Mesothelial cell of epicardium (in vitro differentiated cells): ENCODE measurements around the gene PRKN. TPM values are rescaled to one million over a fixed set of nuclear protein-coding genes. Genes with fewer than 3 reads are reported as not detected.

Experiments used
- DNase-seq, 2 experiments: peaks; one replicate each; pipeline ENCODE4 v3.0.0; 2021; ENCODE audit warnings: low spot score in 2 of 2; ENCODE audit not compliant: unreplicated experiment in 2 of 2
- H3K27ac Mint-ChIP-seq: 2 replicates; pipeline ENCODE4 v1.8.0; 2021; ENCODE audit warnings: mixed read lengths
- H3K27me3 Mint-ChIP-seq: 2 replicates; pipeline ENCODE4 v1.8.0; 2021; ENCODE audit warnings: low read depth, mixed read lengths
- H3K36me3 Mint-ChIP-seq: 2 replicates; pipeline ENCODE4 v1.8.0; 2021; ENCODE audit warnings: mixed read lengths
- H3K4me1 Mint-ChIP-seq: 2 replicates; pipeline ENCODE4 v1.8.0; 2021; ENCODE audit warnings: mixed read lengths
- H3K4me3 Mint-ChIP-seq: 2 replicates; pipeline ENCODE4 v1.8.0; 2021; ENCODE audit warnings: mild to moderate bottlenecking, moderate library complexity, mixed read lengths
- H3K9me3 Mint-ChIP-seq: 2 replicates; pipeline ENCODE4 v1.8.0; 2021; ENCODE audit warnings: mixed read lengths
- total RNA-seq: library from RNA; stranded (reverse); gene quantifications from 3 replicates; pipeline ENCODE4 v1.2.1, GENCODE V29; 2021
- TF ChIP-seq, protein P1 (sequence below): fragments of 200-600 bp; sonication (generic); IDR thresholded peaks from one replicate; pipeline ENCODE4 v1.5.0; 2021; ENCODE audit warnings: antibody characterized with exemption; ENCODE audit not compliant: unreplicated experiment

PRKN gene
- total RNA-seq, 1 donor from 2014 or later, result 7.6 TPM

DNA sequence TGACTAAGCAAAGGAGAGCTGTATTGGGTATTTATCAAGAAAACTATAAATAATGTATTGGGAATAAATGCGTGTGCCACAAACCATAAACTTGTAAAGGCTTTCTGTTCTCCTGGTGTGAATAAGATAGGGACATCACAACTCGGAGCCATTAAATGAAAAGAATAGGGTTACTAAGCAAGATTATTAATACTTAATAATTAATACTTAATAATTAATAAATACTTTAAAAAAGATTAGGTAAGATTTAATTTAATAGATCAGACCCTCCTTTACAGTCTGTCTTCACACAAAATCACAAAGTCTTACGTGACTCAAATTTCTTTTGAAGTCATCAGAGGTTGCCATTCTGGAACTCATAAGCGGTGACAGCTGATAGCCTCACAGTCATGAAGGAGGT lies 648.9 kb downstream of the PRKN start:
- Mint-ChIP-seq H3K36me3 (no peaks in the 10 kb centered on the region), H3K27ac (no peak overlapping the region), H3K4me1 (no peaks in the 10 kb centered on the region)

DNA sequence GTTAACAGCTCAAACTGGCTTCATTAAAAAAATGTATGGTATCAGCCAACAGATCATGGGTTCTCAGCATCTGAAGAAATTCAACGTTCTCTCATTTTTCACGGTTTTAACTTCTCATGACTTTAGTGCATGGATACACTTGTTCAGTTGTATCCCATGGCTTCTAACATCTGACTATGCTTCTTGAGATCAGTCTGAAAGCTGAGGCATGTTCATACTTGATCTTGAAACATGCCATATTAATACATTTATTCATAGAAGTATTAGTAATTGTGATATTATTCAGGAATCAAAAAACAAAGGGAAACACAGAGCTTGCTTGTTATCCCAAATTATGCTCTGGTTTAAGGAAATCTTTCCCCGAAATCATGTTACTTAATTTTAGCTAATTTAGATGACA lies 649.4 kb downstream of the PRKN start:
- Mint-ChIP-seq H3K27ac (no peak overlapping the region), H3K4me3 (no peak overlapping the region), H3K4me1 (no peaks in the 10 kb centered on the region), H3K27me3 (no peaks in the 10 kb centered on the region), H3K9me3 (peaks cover 24% of the 10 kb centered on the region), H3K36me3 (no peaks in the 10 kb centered on the region)
- TF ChIP-seq, protein P1, sequence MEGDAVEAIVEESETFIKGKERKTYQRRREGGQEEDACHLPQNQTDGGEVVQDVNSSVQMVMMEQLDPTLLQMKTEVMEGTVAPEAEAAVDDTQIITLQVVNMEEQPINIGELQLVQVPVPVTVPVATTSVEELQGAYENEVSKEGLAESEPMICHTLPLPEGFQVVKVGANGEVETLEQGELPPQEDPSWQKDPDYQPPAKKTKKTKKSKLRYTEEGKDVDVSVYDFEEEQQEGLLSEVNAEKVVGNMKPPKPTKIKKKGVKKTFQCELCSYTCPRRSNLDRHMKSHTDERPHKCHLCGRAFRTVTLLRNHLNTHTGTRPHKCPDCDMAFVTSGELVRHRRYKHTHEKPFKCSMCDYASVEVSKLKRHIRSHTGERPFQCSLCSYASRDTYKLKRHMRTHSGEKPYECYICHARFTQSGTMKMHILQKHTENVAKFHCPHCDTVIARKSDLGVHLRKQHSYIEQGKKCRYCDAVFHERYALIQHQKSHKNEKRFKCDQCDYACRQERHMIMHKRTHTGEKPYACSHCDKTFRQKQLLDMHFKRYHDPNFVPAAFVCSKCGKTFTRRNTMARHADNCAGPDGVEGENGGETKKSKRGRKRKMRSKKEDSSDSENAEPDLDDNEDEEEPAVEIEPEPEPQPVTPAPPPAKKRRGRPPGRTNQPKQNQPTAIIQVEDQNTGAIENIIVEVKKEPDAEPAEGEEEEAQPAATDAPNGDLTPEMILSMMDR, result no peak
- DNase-seq, result no peak

More for the DNA sequence above, 648.9 kb downstream of the PRKN start:
- TF ChIP-seq, protein P1, result no peak
- DNase-seq, result no peak
- Mint-ChIP-seq H3K27me3 (no peaks in the 10 kb centered on the region), H3K4me3 (no peak overlapping the region), H3K9me3 (peaks cover 24% of the 10 kb centered on the region)

DNA sequence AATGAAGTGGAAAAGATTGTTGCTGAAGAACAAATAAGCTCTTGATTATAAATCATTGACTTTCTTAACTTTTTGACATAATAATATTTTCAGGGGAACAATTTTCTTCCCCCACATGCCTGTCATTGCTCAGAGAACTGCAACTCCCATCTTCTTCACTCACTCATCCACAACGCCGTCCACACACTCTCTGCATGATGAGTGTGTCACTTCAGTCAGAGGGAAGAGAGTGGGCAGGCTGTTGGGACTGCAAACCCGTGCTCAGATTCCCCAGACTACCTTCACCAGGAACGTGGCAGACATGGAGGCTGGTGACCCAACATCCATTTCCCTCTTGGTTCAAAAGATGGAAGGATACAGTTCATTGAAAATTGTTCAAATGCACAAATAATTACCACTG lies 650.8 kb downstream of the PRKN start:
- no peaks in the 10 kb centered on the region for H3K27me3 Mint-ChIP-seq
- TF ChIP-seq, protein P1, result no peak
- no peak overlapping the region for H3K27ac Mint-ChIP-seq
- peaks cover 21% of the 10 kb centered on the region for H3K9me3 Mint-ChIP-seq
- no peak overlapping the region for H3K4me3 Mint-ChIP-seq
- no peak for DNase-seq
- no peaks in the 10 kb centered on the region for H3K4me1 Mint-ChIP-seq
- H3K36me3 Mint-ChIP-seq, result no peaks in the 10 kb centered on the region

DNA sequence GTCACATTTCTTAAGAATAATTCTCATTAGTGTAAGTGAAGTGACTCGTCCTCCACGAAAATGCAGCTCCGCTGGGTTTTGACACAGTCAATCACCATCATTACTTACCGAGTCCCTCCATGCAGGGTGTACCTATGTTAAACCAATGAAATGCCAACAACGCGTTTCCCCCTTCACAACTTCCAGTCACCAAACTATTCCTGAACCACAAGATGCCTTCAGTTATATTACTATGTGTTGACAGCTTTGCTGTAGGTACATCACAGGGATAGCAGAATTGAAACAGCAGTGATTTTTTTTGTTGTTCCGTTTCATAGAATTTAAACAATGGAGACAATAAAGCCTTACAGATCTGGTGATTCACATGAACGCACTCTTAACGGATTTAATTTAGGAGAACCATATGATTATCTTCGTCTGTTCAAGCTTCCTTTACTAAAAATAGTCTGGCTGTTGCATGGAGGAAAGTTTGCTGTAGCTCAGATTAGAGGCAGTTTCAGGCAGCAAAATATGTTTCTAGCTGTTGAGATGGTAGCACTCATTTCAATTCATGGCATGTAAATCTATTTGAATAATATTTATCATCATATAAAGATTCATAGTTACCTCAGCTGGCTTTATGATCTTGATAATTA lies 652.8 kb downstream of the PRKN start:
- Mint-ChIP-seq H3K4me3 (no peak overlapping the region), H3K27me3 (no peaks in the 10 kb centered on the region), H3K27ac (no peak overlapping the region), H3K36me3 (no peaks in the 10 kb centered on the region), H3K9me3 (peaks cover 18% of the 10 kb centered on the region), H3K4me1 (no peaks in the 10 kb centered on the region)
- no peak for DNase-seq
- TF ChIP-seq, protein P1, result no peak

DNA sequence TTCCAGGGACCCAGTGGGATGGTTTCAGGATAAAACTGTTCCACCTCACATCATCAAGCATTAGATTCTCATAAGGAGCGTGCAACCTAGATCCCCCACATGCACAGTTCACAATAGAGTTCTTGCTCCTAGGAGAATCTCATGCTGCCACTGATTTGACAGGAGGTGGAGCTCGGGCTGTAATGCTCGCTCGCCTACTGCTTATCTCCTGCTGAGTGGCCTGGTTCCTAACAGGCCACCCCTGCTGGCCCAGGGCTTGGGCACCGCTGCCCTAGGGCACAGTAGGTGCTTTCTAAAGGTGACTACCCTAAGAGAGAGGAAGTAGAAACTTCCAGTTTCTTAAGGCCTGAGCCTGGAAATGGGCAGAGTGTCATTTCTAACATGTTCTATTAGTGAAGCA lies 656.9 kb downstream of the PRKN start:
- peaks cover 41% of the 10 kb centered on the region for H3K9me3 Mint-ChIP-seq

More for the DNA sequence above, 656.9 kb downstream of the PRKN start:
- no peak for DNase-seq
- TF ChIP-seq, protein P1, result no peak
- Mint-ChIP-seq H3K36me3 (no peaks in the 10 kb centered on the region), H3K4me3 (no peak overlapping the region), H3K27me3 (no peaks in the 10 kb centered on the region), H3K27ac (no peak overlapping the region), H3K4me1 (no peaks in the 10 kb centered on the region)
